Measurements from ENCODE around the gene DIAPH3. TPM values are rescaled to one million over a fixed set of nuclear protein-coding genes. Genes with fewer than 3 reads are reported as not detected.

The DIAPH3 gene
- total RNA-seq, 1 donor from 2014 or later = 11.4 TPM

DNA sequence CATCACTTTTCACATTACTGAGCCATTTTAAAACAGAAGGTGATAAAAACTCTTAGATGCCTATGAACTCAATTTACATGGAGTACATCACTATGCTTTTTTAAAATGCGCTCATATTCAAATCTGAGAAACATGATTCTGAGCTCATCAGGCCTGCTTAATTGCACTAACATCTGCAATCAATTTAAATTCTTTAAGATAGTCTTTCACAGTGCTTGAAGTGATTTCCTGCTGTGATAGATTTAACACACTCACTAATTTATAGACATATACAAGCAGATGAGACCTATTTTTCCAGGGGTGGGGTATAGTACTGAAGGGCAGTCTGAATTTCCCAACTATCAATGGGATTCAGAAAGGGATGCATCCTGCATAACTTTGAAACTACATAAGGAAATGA lies 82.9 kb downstream of the DIAPH3 start:
- Mint-ChIP-seq H3K27ac (no peak overlapping the region), H3K4me1 (ENCODE audit: low read depth) (no peaks in the 10 kb centered on the region), H3K27me3 (no peaks in the 10 kb centered on the region), H3K36me3 (ENCODE audit: insufficient read depth) (peaks cover 4% of the 10 kb centered on the region), H3K4me3 (ENCODE audit: low read depth) (no peak overlapping the region), H3K9me3 (ENCODE audit: low read depth) (peaks cover 10% of the 10 kb centered on the region)
- TF ChIP-seq, protein P1, sequence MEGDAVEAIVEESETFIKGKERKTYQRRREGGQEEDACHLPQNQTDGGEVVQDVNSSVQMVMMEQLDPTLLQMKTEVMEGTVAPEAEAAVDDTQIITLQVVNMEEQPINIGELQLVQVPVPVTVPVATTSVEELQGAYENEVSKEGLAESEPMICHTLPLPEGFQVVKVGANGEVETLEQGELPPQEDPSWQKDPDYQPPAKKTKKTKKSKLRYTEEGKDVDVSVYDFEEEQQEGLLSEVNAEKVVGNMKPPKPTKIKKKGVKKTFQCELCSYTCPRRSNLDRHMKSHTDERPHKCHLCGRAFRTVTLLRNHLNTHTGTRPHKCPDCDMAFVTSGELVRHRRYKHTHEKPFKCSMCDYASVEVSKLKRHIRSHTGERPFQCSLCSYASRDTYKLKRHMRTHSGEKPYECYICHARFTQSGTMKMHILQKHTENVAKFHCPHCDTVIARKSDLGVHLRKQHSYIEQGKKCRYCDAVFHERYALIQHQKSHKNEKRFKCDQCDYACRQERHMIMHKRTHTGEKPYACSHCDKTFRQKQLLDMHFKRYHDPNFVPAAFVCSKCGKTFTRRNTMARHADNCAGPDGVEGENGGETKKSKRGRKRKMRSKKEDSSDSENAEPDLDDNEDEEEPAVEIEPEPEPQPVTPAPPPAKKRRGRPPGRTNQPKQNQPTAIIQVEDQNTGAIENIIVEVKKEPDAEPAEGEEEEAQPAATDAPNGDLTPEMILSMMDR (IDR thresholded peaks at IDR 0.05; ENCODE audit: unreplicated experiment) = no peak
- DNase-seq (ENCODE audit: low spot score, unreplicated experiment) = no peak

- no peak for DNase-seq (ENCODE audit: low spot score, unreplicated experiment)
- no peaks in the 10 kb centered on the region for H3K4me1 Mint-ChIP-seq (ENCODE audit: low read depth)
- TF ChIP-seq, protein P1 (IDR thresholded peaks at IDR 0.05; ENCODE audit: unreplicated experiment) = no peak
- H3K4me3 Mint-ChIP-seq (ENCODE audit: low read depth) = no peak overlapping the region
- peaks cover 10% of the 10 kb centered on the region for H3K9me3 Mint-ChIP-seq (ENCODE audit: low read depth)
- peaks cover 4% of the 10 kb centered on the region for H3K36me3 Mint-ChIP-seq (ENCODE audit: insufficient read depth)
- no peaks in the 10 kb centered on the region for H3K27me3 Mint-ChIP-seq
- no peak overlapping the region for H3K27ac Mint-ChIP-seq
Measured at GRCh38 chr13:60078226-60078625, 85.5 kb downstream of the DIAPH3 start.

- no peaks in the 10 kb centered on the region for H3K4me1 Mint-ChIP-seq (ENCODE audit: low read depth)
- H3K27ac Mint-ChIP-seq = no peak overlapping the region
- H3K36me3 Mint-ChIP-seq (ENCODE audit: insufficient read depth) = no peaks in the 10 kb centered on the region
- DNase-seq (ENCODE audit: low spot score, unreplicated experiment) = no peak
- no peaks in the 10 kb centered on the region for H3K27me3 Mint-ChIP-seq
- TF ChIP-seq, protein P1 (IDR thresholded peaks at IDR 0.05; ENCODE audit: unreplicated experiment) = no peak
- H3K4me3 Mint-ChIP-seq (ENCODE audit: low read depth) = no peak overlapping the region
- H3K9me3 Mint-ChIP-seq (ENCODE audit: low read depth) = no peaks in the 10 kb centered on the region
Measured at GRCh38 chr13:60075850-60076249, 87.9 kb downstream of the DIAPH3 start.

DNA sequence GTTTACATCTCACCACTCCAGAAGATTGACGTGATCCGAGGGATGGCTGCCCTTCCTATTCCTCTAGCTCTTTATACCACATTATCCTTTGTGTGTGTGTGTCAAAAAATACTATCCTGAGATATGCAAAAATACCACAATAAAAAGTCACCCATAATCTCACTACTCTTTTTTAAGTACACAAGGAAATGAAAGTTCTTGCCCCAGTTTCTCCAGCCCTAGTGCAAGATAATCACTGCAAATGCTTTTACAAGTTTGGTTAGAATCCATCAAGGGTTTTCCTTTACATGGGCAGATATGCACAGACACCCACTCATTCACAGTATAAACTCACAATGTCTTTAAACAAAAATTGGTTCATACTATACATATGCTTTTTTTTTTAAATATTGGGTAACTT lies 89.3 kb downstream of the DIAPH3 start:
- TF ChIP-seq, protein P1 (IDR thresholded peaks at IDR 0.05; ENCODE audit: unreplicated experiment) = no peak
- Mint-ChIP-seq H3K4me1 (ENCODE audit: low read depth) (no peaks in the 10 kb centered on the region), H3K4me3 (ENCODE audit: low read depth) (no peak overlapping the region), H3K9me3 (ENCODE audit: low read depth) (peaks cover 6% of the 10 kb centered on the region), H3K36me3 (ENCODE audit: insufficient read depth) (peaks cover 1% of the 10 kb centered on the region), H3K27ac (no peak overlapping the region), H3K27me3 (no peaks in the 10 kb centered on the region)
- no peak for DNase-seq (ENCODE audit: low spot score, unreplicated experiment)

GRCh38 chr13:60066226-60066625 lies 97.5 kb downstream of the DIAPH3 start:
- Mint-ChIP-seq H3K27ac (no peak overlapping the region), H3K36me3 (ENCODE audit: insufficient read depth) (peaks cover 3% of the 10 kb centered on the region), H3K4me1 (ENCODE audit: low read depth) (no peaks in the 10 kb centered on the region), H3K9me3 (ENCODE audit: low read depth) (peaks cover 6% of the 10 kb centered on the region), H3K27me3 (no peaks in the 10 kb centered on the region), H3K4me3 (ENCODE audit: low read depth) (no peak overlapping the region)
- TF ChIP-seq, protein P1 (IDR thresholded peaks at IDR 0.05; ENCODE audit: unreplicated experiment) = no peak
- no peak for DNase-seq (ENCODE audit: low spot score, unreplicated experiment)

Data from progenitor cell of endocrine pancreas (in vitro differentiated cells).